NCI-H1694 treated with DMSO at 0.1 percent for 48 hours (cell line): Measurements from ENCODE around the gene TBC1D2B.
"Not testable (repeated sequence)": the region's sequence is repeated elsewhere in the genome, so short reads cannot be mapped to it uniquely, and the experiment has no call there.

Experiments
- DNase-seq: peaks from one replicate; lab custom pipeline; 2025; lab: John Stamatoyannopoulos, UW

TBC1D2B gene

GRCh38 chr15:77988347-77989295 lies 88.9 kb downstream of the TBC1D2B start:
- no peak for DNase-seq

GRCh38 chr15:77987765-77988136 lies 89.8 kb downstream of the TBC1D2B start:
- DNase-seq, result not testable (repeated sequence)

GRCh38 chr15:77986891-77987764 lies 90.4 kb downstream of the TBC1D2B start:
- DNase-seq, result no peak

- DNase-seq, result no peak
These were observed 91.5 kb downstream of the TBC1D2B start for GRCh38 chr15:77985931-77986480.

GRCh38 chr15:77985031-77985930 lies 92.2 kb downstream of the TBC1D2B start:
- no peak for DNase-seq

- DNase-seq, result no peak
These were observed 93.1 kb downstream of the TBC1D2B start for GRCh38 chr15:77984446-77984861.

- no peak for DNase-seq
These were observed 93.6 kb downstream of the TBC1D2B start for GRCh38 chr15:77983708-77984445.

- DNase-seq, result no peak
These were observed 94.3 kb downstream of the TBC1D2B start for GRCh38 chr15:77983091-77983707.

- no peak for DNase-seq
These were observed 95.4 kb downstream of the TBC1D2B start for GRCh38 chr15:77982127-77982490.

GRCh38 chr15:77981281-77982126 lies 96.0 kb downstream of the TBC1D2B start:
- DNase-seq, result no peak

GRCh38 chr15:77980674-77981073 lies 96.8 kb downstream of the TBC1D2B start:
- DNase-seq, result not testable (repeated sequence)

GRCh38 chr15:77980098-77980497 lies 97.4 kb downstream of the TBC1D2B start:
- DNase-seq, result no peak

GRCh38 chr15:77979157-77979556 lies 98.4 kb downstream of the TBC1D2B start:
- not testable (repeated sequence) for DNase-seq

- not testable (repeated sequence) for DNase-seq
These were observed 98.8 kb downstream of the TBC1D2B start for GRCh38 chr15:77978759-77979145.

GRCh38 chr15:77977903-77978758 lies 99.4 kb downstream of the TBC1D2B start:
- DNase-seq, result not testable (repeated sequence)

GRCh38 chr15:77976760-77977525 lies 100.6 kb downstream of the TBC1D2B start:
- not testable (repeated sequence) for DNase-seq

GRCh38 chr15:77976095-77976450 lies 101.4 kb downstream of the TBC1D2B start:
- DNase-seq, result not testable (repeated sequence)
